GM21619 (cell line): Measurements from ENCODE around the gene CACNA1E.

ENCODE experiments used
- ATAC-seq: cut with Tn5 transposase; IDR thresholded peaks from one replicate; pipeline ENCODE4 v1.9.1; 2021; ENCODE audit not compliant: unreplicated experiment

The CACNA1E gene

DNA sequence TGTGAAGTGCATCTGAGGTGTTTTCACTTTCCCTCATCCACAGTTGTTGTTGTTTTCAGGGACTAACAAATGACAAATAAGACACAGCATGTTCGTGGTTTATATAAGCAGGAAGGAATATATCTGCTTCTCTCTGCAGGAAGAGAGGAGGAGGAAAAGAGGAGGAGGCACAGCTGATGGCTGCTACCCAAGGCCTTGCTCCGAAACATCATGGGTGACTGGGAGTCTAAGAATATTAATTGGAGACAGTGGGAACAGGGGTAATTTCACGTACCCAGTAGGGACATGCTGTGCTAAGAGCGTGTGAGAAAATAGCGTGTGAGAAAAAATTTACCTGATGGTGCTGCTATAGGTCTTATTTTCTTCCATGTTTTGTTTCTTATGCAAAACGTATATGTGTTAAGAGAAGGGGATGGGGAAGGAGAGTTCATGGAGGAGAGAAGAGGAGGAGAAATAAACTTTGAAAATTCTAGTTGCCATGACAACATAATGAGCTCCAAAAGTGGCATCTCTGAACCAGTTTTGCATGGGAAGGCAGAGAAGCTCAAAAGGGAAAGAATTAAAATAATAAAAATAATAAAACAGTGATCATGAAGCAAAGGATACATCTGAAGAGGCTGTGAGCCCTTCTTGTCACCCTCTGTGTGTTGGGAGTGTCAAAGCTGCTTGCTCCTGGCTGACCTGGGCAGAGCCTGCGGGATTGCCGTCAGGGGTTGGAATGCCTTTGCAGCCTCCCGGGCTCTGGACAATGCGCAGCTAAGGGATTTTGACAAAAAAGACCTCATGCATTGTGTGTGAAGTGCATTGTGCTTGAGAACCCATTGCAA is 192.0 kb downstream of the CACNA1E start:
- no peak for ATAC-seq

DNA sequence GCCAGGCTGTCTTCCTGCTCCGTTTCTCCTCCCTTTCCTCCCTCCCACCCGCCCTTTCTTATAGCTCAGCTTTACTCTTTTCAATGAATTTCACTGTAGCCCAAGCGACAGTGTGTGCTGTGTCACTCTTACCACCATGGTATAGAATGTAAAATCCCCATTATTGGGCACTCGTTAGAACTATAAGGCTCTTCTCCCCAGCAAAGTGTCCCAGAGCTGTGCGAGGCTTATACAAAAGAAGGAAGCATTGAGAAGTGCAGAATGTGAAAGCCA is 192.5 kb downstream of the CACNA1E start:
- no peak for ATAC-seq

DNA sequence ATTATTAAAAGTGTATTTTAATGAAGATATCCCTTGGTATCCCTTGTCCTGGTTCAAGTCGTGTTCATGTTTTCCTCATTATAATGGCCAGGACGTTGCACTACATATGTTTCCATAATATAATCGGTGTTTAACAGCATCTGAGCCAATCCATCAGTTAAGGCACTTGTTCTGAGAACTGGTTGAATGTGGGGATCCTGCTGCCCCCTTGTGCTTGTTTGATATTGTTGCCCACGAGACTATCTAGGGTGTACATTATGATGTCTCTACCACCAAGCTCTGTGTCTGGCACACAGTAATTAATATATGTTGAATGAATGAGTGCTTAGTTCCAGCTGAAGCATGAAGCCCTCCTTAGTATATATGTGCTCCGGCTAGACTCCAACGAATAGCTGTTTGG is 193.0 kb downstream of the CACNA1E start:
- ATAC-seq = peak; percentile 88

DNA sequence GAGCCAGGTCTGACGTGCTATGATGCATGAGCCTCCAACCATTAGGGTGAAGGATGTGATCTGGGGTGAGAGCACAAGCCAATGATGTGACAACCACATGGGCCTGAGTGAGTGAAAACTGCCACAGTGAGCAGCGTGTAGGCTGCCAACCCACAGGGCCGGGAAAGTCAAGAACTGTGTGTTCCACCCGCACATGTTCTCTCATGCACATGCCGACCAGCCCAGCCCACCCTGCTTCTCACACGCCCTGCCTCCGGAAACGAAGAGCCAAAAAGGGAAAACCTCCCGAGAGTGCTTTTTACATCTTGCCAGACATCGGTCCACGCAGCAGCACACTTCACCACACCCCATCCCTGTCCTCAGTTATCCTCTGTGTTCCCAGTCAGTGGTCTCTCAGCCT is 197.0 kb downstream of the CACNA1E start:
- ATAC-seq = no peak

DNA sequence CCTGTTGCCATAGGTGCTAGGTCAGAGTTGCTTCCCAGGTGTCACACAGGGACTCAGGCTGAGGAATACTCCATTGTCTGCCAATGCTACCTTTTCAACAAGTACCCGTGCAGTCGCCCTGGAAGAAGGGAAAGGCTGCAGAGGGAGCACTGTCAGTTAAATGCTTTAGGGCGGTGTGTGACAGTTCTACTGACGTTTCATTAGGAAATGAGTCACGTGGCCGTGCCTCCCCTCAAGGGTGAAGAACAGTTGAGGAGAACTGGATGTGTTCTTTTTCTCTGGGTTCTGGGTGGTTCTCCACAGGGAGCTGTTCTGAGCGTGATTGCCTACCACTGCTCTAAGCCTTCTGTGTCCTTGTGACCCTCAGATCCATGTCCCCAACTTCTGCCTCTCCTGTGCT is 197.6 kb downstream of the CACNA1E start:
- ATAC-seq = no peak

DNA sequence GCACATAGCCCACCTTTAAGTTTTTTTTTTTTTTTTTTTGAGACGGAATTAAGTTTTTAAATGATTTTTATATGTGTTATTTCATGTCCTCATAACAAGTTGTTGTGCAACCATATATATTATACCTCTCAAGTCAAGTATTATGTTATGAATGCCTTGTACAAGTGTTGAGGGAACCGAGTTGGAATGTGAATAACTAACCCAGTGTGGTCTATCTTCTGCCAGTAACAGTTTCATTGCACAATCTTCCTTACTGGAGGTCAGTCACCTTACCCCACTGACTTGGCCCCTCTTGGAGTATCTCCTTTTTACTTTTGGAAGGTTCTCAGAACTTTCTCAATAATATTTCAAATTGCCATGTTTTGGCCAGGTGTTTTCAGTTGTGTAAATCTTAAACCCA is 201.9 kb downstream of the CACNA1E start:
- no peak for ATAC-seq

DNA sequence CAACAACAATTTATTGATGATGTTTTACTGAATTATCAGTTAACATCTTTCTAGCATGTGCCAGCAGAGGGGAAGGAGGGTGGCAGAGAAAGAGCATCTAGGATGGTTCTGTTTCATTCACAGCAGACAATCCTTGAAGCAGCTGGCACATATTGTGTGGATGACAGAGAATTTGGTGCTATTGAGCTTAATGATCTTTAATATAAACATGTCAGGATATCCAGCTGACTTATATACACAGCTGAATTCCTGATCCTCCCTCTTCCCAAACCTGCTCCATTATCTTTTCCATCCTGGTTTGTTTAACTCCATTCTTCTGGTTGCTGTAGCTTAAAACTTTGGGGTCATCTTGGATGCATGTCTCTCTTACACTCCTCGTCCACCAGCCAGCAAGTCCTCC is 218.6 kb downstream of the CACNA1E start:
- no peak for ATAC-seq

DNA sequence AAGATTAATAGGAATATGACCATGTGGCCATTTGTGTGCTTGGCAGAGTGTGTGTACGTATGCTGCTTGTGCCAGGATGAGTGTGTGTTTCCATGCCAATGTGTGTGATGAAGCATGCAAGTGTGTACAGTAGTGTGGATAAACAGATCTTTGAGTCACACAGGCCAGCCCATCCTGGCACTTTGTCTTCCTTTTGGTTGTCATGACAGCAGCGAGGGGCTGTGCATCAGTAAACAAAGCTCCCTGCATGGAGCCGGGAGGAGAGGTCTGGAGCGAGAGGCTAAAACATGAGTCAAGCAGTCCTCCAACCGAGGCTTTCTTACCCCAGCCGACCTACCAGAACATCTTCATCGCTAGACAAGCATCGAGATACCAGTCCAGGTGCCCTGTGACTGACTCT is 221.2 kb downstream of the CACNA1E start:
- ATAC-seq = no peak

DNA sequence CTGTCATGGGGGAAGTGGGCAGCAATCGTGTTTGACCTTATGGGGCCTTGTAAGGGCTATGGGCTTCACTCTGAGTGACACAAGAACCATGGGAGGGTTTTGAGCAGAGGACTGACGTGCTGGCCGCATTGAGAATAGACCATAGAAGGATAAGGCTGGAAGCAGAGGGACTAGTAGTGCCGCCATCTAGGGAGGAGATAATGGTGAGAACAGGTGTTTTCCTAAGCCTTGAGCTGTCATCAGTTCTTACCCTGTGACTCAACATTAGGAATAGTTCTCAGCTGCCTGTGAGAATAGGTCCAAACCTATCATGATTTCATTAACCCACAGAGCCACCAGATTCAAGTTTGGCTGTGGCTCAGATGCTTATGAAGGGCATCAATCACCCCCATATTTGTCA is 228.5 kb downstream of the CACNA1E start:
- ATAC-seq = no peak

DNA sequence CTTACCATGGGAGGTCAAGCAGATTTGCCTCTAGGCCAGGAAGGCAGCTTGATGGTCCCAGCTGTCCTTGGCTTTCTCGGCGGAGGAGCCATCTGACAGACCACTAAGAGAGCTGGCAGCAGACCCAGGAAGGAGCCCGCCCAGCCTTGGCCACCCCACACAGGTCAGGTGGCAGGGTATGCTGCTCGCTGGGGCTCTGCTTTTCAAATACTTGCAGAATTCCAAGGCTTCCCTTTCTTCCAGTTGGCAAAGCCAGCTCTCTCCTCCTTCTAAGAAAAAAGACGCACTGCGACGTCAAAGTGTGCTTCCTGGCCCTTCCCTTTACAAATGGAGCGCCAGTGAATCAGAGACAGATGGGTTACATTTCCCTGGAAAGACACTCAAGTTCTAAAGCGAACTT is 229.4 kb downstream of the CACNA1E start:
- no peak for ATAC-seq

DNA sequence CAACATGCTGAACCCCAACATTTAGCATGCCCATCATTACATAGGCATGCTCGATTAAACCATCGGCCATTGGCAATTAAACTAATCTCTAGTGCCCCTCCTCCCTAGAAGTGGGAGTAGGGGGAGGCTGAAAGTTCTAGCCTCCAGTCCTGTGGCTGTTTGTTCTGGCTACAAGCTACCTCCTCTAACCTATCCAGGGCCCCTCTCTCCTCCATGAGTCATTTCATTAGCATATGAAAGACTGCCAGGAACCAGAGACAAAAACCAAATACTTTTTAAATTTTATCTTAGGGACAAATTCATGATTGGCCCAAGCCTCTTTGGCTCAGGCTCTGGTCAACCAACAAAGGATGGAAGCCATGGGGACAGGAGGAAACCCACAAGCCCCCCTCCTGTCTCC is 231.1 kb downstream of the CACNA1E start:
- ATAC-seq = no peak

DNA sequence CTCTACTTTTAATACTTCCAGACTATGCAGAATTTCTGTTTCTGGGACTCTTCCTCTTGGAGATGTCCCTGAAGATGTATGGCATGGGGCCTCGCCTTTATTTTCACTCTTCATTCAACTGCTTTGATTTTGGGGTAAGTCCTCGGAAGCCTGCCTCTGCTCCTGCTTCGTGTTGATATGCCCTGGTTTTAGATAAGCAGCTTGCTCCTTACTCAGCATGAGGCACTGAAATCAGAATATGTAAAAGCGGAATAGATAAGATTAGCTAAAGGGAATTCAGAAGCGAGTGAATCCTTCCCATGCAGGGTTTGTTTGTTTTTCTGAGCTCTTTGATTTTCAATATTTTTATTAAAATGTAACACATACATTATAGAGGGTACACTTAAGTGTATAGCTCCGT is 234.7 kb downstream of the CACNA1E start:
- ATAC-seq = no peak

DNA sequence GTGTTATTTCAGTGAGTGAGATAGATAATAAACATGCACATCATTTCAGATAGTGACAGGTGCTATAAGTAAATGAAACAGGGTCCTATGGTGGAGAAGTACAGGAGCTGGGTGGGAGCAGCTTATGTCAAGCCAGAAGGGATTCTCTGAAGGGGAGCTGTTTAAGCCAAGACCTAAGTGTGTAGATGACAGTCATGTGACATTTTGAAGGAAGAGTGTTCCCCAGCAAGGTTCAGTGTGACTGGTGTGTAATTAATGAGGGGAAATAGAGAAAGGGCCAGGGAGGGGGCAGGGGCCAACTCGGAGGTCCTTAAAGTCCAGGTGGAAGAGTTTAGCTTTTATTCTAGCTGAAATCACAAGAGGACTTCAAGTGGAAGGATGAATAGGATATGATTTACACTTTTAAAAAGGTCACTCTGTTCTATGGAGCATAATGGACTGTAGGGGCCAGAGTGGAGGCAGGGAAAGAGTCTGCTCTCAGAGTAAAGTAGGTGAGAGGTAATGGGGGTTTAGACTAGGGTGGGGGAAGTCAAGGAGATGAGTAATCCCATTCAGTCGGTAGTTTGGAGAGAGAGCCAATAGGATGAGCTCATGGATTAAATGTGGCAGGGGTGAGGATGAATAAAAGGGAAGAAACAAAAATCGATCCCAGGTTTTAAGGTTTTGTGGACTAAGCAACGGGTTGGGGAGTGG is 243.1 kb downstream of the CACNA1E start:
- no peak for ATAC-seq

DNA sequence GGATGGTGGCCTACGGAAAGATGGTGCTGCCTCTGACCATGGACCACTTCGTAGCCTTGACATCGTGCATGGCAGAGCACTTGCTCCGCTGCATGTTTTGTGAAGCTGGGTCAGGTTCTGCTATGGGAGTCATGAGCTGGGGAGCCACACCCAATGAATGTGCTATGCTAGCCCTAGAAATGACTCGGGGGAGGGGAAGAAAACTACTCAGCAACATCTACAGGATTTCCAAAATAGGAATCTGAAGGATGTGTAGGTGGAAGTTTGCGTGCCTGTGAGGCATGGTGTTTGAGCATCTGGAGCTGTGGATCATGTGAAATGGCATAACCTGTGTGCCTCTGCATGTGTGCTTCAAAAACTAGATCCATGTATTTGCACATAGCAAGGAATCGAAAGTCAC is 247.3 kb downstream of the CACNA1E start:
- ATAC-seq = no peak

DNA sequence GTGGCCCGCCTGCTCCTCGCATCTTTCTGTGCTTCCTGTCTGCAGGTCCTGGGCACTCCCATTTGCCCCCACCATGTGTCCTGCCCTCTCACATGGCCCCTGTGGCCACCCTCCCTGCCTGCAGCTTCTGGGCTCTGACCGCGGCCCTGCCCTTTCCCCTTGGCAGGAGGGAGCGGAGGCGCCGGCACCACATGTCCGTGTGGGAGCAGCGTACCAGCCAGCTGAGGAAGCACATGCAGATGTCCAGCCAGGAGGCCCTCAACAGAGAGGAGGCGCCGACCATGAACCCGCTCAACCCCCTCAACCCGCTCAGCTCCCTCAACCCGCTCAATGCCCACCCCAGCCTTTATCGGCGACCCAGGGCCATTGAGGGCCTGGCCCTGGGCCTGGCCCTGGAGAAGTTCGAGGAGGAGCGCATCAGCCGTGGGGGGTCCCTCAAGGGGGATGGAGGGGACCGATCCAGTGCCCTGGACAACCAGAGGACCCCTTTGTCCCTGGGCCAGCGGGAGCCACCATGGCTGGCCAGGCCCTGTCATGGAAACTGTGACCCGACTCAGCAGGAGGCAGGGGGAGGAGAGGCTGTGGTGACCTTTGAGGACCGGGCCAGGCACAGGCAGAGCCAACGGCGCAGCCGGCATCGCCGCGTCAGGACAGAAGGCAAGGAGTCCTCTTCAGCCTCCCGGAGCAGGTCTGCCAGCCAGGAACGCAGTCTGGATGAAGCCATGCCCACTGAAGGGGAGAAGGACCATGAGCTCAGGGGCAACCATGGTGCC is 249.1 kb downstream of the CACNA1E start:
- no peak for ATAC-seq

DNA sequence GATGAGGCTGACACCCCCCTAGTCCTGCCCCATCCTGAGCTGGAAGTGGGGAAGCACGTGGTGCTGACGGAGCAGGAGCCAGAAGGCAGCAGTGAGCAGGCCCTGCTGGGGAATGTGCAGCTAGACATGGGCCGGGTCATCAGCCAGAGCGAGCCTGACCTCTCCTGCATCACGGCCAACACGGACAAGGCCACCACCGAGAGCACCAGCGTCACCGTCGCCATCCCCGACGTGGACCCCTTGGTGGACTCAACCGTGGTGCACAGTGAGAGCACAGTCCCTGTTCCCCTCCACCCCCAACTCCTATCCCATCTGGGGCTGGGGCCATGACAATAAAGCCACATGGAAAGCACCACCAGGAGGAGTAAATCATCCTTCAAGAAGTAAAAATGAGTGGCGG is 250.2 kb downstream of the CACNA1E start:
- no peak for ATAC-seq

DNA sequence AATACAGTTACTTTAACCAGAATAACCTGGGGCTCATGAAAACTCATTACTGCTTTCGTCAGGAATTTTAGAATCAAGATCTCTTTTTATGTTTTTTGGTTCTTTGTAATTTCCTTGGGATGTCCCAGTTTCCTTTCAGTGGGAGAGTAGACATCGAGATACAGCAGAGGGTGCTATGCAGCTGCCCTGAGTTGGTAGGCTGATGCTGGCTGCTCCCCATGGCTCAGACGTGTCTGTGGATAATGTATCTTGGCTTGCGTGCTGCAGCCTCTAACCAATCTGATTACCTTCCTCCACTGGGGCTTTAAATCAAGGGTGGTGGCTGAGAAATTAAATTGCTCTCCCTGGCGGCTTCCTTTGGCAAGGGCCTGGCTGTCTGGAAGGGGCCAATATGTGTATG is 253.7 kb downstream of the CACNA1E start:
- no peak for ATAC-seq

DNA sequence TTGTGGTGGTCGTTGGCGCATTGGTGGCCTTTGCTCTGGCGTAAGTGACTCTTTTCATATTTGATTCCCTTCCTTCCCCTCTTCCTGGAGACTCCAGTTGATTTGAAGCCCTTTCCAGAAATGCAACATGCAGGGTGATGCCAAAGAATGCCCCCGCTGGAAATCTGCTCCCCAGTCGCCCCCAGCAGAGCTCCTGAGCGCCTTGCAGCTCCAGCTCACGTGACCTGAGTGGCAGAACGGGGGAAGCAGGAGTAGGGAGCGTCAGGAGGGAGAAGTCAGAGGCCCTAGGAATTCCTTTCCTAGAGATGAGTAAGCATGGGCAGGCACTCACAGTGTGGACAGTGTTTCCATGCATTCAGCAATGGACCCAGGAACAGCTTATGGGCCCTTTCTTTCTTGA is 255.9 kb downstream of the CACNA1E start:
- ATAC-seq = no peak

DNA sequence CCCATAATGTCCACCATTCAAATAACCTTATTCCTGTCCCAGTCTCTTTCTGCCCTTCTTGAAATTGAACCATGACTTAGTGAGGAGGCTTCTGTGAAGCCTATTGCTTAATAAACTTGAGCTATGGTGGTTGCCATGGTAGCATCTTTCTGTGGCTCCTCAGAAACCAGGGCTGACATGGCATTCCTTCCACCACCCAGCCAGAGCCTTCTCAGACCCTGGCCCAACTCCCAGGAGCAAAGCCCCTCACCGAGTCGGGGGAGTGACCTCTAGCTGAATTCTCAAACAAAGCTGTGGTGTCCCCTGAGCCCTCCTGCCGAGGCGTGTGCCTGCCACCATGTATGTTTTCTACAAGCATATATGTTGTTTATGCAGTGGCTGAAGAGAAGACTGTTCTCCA is 259.1 kb downstream of the CACNA1E start:
- ATAC-seq = no peak

DNA sequence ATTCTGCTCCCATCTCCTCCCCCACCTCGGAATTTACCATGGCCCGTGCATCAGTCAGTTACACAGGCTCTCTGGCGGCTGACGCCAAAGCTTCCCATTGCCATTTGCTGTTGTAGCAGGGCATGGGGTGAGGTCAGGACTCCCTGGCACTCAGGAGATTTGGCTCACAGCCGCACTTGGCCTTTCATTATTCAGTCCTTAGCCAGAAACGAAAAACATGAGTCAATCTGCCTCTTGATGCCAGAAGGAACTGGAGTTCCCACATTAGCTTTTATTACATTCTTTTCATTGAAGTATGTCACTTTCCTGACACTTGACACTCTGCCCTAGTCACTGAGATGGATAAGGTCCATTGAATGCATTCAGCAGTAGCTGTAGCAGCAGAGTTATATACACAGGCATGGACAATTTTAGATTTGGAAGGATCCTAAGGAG is 260.6 kb downstream of the CACNA1E start:
- no peak for ATAC-seq

DNA sequence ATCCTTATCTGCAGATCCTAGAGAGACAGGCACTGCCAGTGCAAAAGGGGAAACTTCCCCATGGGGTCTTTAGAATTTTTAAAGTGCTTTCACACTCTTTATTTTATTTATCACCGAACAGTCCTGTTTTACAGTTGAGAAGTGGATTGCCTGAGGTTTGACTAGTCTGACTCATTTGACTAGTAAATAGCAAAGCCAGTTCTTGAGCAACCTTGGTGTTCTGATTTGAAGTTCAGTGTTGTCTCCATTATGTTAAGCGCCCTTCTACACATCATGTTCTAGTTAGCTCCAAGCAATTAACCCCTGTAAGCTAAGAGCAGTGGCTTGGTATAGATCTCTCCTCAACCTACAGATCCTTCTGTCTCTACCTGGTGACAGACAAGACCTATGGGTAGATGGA is 262.9 kb downstream of the CACNA1E start:
- no peak for ATAC-seq

DNA sequence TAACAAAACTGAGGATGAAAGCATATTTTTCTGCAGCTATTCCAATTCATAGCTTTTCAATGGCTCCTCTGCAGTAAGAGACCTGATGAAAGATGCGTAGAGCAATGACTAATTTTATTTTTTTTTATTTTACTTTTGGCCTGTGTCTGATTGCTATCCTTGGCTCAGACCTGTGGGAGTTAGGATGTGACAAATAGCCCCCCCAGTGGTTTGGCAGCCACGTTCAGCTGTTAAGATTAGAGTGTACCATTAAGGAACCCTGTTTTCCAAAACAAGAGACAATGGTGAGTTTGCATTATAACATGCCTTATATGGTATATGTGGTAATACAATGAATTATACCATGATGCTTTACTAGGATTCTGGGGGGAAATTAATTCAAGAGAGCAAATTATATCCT is 264.7 kb downstream of the CACNA1E start:
- no peak for ATAC-seq
